Choroid plexus epithelial cell (primary cell): ENCODE data around the gene SSX2IP.
"Not testable (repeated sequence)": the region's sequence is repeated elsewhere in the genome, so short reads cannot be mapped to it uniquely, and the experiment has no call there.

Source experiments
- DNase-seq: peaks from one replicate; pipeline ENCODE4 v3.0.0-alpha.2; 2010; ENCODE audit warnings: low read depth
- H3K4me3 ChIP-seq: 2 replicates; pipeline ENCODE4 v1.5.1; 2011; ENCODE audit warnings: low read depth, mild to moderate bottlenecking, control low read depth, low read length, moderate library complexity
- CTCF ChIP-seq: conservative IDR thresholded peaks from 2 replicates; pipeline ENCODE4 v1.5.1; 2011; ENCODE audit warnings: low read depth, mild to moderate bottlenecking, control low read depth, inconsistent platforms, low read length, moderate library complexity

Gene SSX2IP

GRCh38 chr1:84668185-84668584 is 22.1 kb downstream of the SSX2IP start:
- H3K4me3 ChIP-seq: no peak overlapping the region
- peak; percentile 21 for TF ChIP-seq CTCF
- DNase-seq: no peak

DNA sequence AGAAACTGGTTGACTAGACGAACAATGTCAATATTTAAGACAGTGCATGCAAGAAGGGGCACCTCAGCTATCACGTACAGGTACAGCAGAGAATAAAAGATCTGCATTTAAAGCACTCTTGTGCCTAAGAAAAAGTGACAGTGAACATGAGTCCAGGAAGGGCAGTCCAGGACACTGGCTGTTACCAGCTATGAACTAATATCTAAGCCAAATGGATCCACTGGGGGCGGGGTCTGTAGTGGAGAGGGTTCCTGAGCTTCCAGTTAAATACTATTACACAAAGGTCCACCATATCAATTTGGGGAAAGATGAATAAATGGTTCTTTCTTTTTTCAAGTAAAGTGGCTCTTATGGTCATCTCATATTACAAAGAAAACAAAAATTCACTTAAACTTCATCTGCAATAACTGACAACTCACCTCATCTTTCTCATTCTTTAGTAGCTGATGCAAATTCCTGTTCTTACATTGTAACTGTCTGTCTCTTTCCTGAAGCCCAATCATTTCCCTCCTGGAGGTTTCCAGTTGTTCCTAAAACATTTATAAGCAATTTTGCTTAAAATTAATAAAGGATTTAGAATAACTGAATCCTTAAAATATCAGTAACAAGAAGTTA is 24.5 kb downstream of the SSX2IP start:
- no peak for TF ChIP-seq CTCF
- no peak overlapping the region for H3K4me3 ChIP-seq
- peak; percentile 64 for DNase-seq

DNA sequence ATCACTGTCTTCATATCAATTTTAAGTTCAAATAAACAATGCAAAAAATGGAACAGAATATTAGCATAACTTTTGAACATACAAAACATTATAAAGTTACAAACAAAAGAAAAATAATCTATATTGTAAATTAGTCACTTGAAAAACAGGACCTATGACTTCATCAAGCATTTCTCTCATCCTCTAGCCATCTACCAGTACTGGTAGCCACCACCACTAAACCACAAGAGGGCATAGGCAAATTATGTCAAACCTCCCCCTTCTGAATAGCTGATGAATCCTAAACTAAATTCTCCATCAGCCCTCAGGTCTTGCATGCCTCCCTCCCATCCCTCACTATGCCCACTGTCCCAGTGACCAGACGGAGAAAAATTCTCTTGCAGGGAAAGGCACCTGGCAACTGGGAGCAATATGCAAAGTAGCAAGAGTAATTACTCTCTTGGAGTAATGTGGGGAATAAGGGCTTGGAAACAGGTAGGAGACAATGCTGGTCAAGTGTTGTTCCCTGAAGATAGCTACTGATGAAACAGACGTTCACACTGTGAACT is 37.1 kb downstream of the SSX2IP start:
- TF ChIP-seq CTCF: peak; percentile 7
- DNase-seq: peak; percentile 22
- no peak overlapping the region for H3K4me3 ChIP-seq

- peak; percentile 20 for TF ChIP-seq CTCF
- peak; percentile 13 for DNase-seq
- no peak overlapping the region for H3K4me3 ChIP-seq
Observed at GRCh38 chr1:84644472-84644871, 45.8 kb downstream of the SSX2IP start.

DNA sequence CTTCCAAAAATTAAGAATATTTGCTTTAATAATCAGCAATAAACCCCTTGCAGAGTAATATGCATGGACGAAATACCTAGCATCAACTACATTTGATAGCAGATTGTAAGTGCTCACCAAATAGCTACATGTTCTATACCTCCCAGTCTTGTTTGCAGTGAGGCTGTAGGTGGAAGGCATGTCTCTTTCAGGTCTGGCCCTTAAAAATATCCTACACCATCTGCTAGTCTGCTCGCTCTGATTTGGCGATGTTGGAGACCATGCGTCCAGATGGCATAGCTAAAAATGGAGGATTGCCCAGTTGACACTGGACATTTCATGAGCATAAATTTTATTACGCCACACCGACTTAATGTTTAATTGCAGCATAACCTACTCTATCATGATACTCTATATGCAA is 47.1 kb downstream of the SSX2IP start:
- DNase-seq: no peak
- no peak overlapping the region for H3K4me3 ChIP-seq
- TF ChIP-seq CTCF: no peak

DNA sequence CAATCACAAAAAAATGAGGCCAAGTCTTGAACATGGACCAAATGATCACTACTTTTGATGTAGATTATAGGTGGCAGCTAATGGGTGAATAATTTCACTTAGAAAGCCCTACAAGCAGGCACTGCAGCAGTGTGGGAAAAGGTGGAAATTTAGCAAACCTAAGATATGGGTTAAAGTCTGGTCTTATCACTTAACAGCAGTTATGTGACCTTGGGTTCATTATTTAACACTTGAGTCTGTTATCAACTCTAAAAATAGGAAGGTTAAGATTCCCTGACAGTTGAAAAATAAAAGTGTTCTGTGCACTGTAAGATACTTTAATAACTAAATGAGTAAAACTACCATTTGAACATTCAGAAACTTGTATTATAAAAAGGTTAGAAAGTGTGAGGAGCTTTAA is 47.5 kb downstream of the SSX2IP start:
- no peak overlapping the region for H3K4me3 ChIP-seq
- no peak for TF ChIP-seq CTCF
- DNase-seq: no peak

- not testable (repeated sequence) for DNase-seq, H3K4me3 ChIP-seq
Observed at GRCh38 chr1:84639731-84640130, 50.5 kb downstream of the SSX2IP start.
